Measurements from ENCODE around the gene PPM1J. TPM values are rescaled to one million over a fixed set of nuclear protein-coding genes. Genes with fewer than 3 reads are reported as not detected.

The PPM1J gene
- total and polyA plus RNA-seq, 9 of the 15 experiments (the other 6 are each of a cell fraction or from before 2014, with no cell fraction given), result 0.25 to 10.5 (median 4.2) TPM

DNA sequence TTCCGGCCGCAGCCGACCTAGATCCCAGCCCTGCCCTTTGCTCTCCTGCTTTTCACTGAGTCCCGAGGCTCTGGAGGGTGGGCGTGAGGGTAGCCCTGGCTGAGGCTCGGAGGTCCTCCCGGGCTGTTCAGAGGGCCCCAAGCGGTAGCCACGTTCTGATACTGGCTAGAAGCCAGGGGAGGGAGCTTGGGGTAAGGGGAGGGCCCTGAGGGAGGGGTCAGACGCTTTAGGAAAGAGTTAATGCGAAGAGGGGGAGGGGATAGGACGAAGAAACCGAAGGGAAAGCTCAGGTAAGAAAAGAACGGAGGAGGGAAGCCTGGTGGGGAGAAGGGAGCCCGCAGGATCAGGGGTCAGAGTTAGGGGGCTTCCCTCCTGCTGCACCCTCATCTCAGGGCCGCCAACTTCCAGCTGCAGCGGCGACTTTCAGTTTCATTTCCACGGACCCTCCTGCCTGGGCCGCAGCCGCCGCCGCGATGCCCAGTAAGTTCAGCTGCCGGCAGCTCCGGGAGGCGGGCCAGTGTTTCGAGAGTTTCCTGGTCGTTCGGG lies 40.6 kb downstream of the PPM1J start, which contains the start of gene MOV10 (continued):
- TF ChIP-seq, protein P1, sequence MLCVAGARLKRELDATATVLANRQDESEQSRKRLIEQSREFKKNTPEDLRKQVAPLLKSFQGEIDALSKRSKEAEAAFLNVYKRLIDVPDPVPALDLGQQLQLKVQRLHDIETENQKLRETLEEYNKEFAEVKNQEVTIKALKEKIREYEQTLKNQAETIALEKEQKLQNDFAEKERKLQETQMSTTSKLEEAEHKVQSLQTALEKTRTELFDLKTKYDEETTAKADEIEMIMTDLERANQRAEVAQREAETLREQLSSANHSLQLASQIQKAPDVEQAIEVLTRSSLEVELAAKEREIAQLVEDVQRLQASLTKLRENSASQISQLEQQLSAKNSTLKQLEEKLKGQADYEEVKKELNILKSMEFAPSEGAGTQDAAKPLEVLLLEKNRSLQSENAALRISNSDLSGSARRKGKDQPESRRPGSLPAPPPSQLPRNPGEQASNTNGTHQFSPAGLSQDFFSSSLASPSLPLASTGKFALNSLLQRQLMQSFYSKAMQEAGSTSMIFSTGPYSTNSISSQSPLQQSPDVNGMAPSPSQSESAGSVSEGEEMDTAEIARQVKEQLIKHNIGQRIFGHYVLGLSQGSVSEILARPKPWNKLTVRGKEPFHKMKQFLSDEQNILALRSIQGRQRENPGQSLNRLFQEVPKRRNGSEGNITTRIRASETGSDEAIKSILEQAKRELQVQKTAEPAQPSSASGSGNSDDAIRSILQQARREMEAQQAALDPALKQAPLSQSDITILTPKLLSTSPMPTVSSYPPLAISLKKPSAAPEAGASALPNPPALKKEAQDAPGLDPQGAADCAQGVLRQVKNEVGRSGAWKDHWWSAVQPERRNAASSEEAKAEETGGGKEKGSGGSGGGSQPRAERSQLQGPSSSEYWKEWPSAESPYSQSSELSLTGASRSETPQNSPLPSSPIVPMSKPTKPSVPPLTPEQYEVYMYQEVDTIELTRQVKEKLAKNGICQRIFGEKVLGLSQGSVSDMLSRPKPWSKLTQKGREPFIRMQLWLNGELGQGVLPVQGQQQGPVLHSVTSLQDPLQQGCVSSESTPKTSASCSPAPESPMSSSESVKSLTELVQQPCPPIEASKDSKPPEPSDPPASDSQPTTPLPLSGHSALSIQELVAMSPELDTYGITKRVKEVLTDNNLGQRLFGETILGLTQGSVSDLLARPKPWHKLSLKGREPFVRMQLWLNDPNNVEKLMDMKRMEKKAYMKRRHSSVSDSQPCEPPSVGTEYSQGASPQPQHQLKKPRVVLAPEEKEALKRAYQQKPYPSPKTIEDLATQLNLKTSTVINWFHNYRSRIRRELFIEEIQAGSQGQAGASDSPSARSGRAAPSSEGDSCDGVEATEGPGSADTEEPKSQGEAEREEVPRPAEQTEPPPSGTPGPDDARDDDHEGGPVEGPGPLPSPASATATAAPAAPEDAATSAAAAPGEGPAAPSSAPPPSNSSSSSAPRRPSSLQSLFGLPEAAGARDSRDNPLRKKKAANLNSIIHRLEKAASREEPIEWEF (CRISPR knock-in tag; IDR thresholded peaks at IDR 0.05), result 0 out of 2 replicates have a peak, but pooled peaks have one; percentile 1
- no peak for TF ChIP-seq PML (IDR thresholded peaks at IDR 0.05; ENCODE audit: low read length)
- 0 out of 4 replicates have a peak, but pooled peaks of 1 of the 2 experiments have one; percentile 22 for TF ChIP-seq FOXA3 (CRISPR knock-in tag; conservative IDR thresholded peaks at IDR 0.05 in 1 of 2, IDR thresholded peaks at IDR 0.05 in 1 of 2)
- TF ChIP-seq TFAP4 (CRISPR knock-in tag; IDR thresholded peaks at IDR 0.05; ENCODE audit: borderline replicate concordance), result peak; percentile 68
- TF ChIP-seq, protein P2, sequence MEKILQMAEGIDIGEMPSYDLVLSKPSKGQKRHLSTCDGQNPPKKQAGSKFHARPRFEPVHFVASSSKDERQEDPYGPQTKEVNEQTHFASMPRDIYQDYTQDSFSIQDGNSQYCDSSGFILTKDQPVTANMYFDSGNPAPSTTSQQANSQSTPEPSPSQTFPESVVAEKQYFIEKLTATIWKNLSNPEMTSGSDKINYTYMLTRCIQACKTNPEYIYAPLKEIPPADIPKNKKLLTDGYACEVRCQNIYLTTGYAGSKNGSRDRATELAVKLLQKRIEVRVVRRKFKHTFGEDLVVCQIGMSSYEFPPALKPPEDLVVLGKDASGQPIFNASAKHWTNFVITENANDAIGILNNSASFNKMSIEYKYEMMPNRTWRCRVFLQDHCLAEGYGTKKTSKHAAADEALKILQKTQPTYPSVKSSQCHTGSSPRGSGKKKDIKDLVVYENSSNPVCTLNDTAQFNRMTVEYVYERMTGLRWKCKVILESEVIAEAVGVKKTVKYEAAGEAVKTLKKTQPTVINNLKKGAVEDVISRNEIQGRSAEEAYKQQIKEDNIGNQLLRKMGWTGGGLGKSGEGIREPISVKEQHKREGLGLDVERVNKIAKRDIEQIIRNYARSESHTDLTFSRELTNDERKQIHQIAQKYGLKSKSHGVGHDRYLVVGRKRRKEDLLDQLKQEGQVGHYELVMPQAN (IDR thresholded peaks at IDR 0.05; ENCODE audit: borderline replicate concordance), result peak; percentile 81
- peak; percentile 71 to 87 for TF ChIP-seq MAZ (CRISPR knock-in tag; conservative IDR thresholded peaks at IDR 0.05 in 1 of 2, IDR thresholded peaks at IDR 0.05 in 1 of 2)
- peak; percentile 60 for TF ChIP-seq POLR2H (tag; IDR thresholded peaks at IDR 0.05; ENCODE audit: low read depth)
- no peak for TF ChIP-seq BDP1 (IDR thresholded peaks at IDR 0.05; ENCODE audit: insufficient read depth, insufficient read length)
- TF ChIP-seq POLR3A (IDR thresholded peaks at IDR 0.05; ENCODE audit: borderline replicate concordance, extremely low read depth, insufficient read depth, insufficient read length), result no peak
- TF ChIP-seq IRF1 (CRISPR knock-in tag; IDR thresholded peaks at IDR 0.05; ENCODE audit: borderline replicate concordance), result 0 out of 2 replicates have a peak, but pooled peaks have one; percentile 16
- TF ChIP-seq ZBED1 (IDR thresholded peaks at IDR 0.05), result peak; percentile 58; the same call in 1 of the 2 replicates
- TF ChIP-seq MBD1 (CRISPR knock-in tag; IDR thresholded peaks at IDR 0.05), result no peak
- TF ChIP-seq SMAD3 (CRISPR knock-in tag; conservative IDR thresholded peaks at IDR 0.05), result no peak
- 0 out of 2 replicates have a peak, but pooled peaks have one; percentile 9 for TF ChIP-seq MTA1 (IDR thresholded peaks at IDR 0.05; ENCODE audit: borderline replicate concordance)
- TF ChIP-seq RFX5 (IDR thresholded peaks at IDR 0.05; ENCODE audit: low read depth, low read length), result no peak
- peak; percentile 65 for TF ChIP-seq HDAC2 (IDR thresholded peaks at IDR 0.05)
